B cell (primary cell): Measurements from ENCODE around the gene HGS. TPM values are rescaled to one million over a fixed set of nuclear protein-coding genes. Genes with fewer than 3 reads are reported as not detected.

Experiments
- ATAC-seq: fragments of 200-7000 bp; cut with Tn5 transposase; one replicate; pipeline ENCODE4 v1.10.0; 2021; ENCODE audit warnings: low read depth, mild to moderate bottlenecking, moderate number of reproducible peaks, moderate library complexity
- CTCF ChIA-PET: fragments of 350-600 bp; sonication (Branson Sonifier 250); formaldehyde crosslinking; loops from one replicate; lab custom pipeline; 2021; ENCODE audit warnings: antibody characterized with exemption, inconsistent platforms; lab: Charles Lee
- POLR2A ChIA-PET: fragments of 350-600 bp; sonication (Branson Sonifier 250); formaldehyde crosslinking; loops from one replicate; lab custom pipeline; 2021; ENCODE audit warnings: antibody characterized with exemption; lab: Charles Lee
- DNase-seq: peaks from one replicate; pipeline ENCODE4 v3.0.0; 2013
- H2AFZ ChIP-seq: 2 replicates; pipeline ENCODE4 v1.6.1; 2012; ENCODE audit warnings: mild to moderate bottlenecking, low read depth, low read length; ENCODE audit not compliant: insufficient read depth, poor library complexity, severe bottlenecking
- H3K27ac ChIP-seq, 2 donors: 1 replicate in 1 of 2; 2 replicates in 1 of 2; pipeline ENCODE4 v1.5.1; 2012 to 2013; ENCODE audit warnings: low read length in 2 of 2, mild to moderate bottlenecking in 2 of 2, moderate library complexity in 1 of 2
- H3K27me3 ChIP-seq, 4 experiments: fragments of 200-600 bp in 1 of 4; sonication (generic) in 1 of 4; replicated peaks in 1 of 4; 1 replicate in 2 of 4; 2 replicates in 2 of 4; pipeline versions ENCODE4 v1.6.1 to v1.7.0; 2013 to 2016; ENCODE audit warnings: low read length in 3 of 4, mild to moderate bottlenecking in 2 of 4, mixed read lengths in 1 of 4, moderate library complexity in 1 of 4; ENCODE audit not compliant: insufficient read depth in 4 of 4, control insufficient read depth in 3 of 4; ENCODE audit errors: control extremely low read depth in 1 of 4
- H3K36me3 ChIP-seq, 2 experiments: replicated peaks in 1 of 2; 1 replicate in 1 of 2; 2 replicates in 1 of 2; pipeline versions ENCODE4 v1.6.1 to v1.7.1; 2013; ENCODE audit warnings: low read length in 1 of 2; ENCODE audit not compliant: insufficient read depth in 2 of 2, control insufficient read depth in 1 of 2; ENCODE audit errors: control extremely low read depth in 1 of 2, extremely low read depth in 1 of 2
- H3K4me1 ChIP-seq, 2 donors: fragments of 200-600 bp in 1 of 2; sonication (generic) in 1 of 2; 1 replicate in 1 of 2; 2 replicates in 1 of 2; pipeline versions ENCODE4 v1.5.1 to v1.6.1; 2013 to 2017; ENCODE audit warnings: low read length in 2 of 2; ENCODE audit not compliant: control insufficient read depth in 2 of 2, insufficient read depth in 2 of 2
- H3K4me2 ChIP-seq: replicated peaks from 2 replicates; pipeline ENCODE3; 2012; ENCODE audit warnings: mild to moderate bottlenecking, low read depth, low read length; ENCODE audit not compliant: poor library complexity, severe bottlenecking
- H3K4me3 ChIP-seq, 5 experiments: fragments of 200-600 bp in 1 of 5; sonication (generic) in 1 of 5; 1 replicate in 3 of 5; 2 replicates in 2 of 5; pipeline versions ENCODE4 v1.5.1 to v1.7.0; 2011 to 2016; ENCODE audit warnings: low read length in 4 of 5, mild to moderate bottlenecking in 4 of 5, low read depth in 2 of 5, control low read depth in 1 of 5, moderate library complexity in 1 of 5; ENCODE audit not compliant: insufficient read depth in 1 of 5; ENCODE audit errors: control extremely low read depth in 1 of 5, extremely low read depth in 1 of 5
- H3K79me2 ChIP-seq: fragments of 200-600 bp; sonication (generic); one replicate; pipeline ENCODE4 v1.6.0; 2016; ENCODE audit warnings: low read length; ENCODE audit not compliant: control insufficient read depth, insufficient read depth
- H3K9ac ChIP-seq: fragments of 200-600 bp; sonication (generic); 2 replicates; pipeline ENCODE4 v1.6.1; 2017; ENCODE audit warnings: mild to moderate bottlenecking, low read length, moderate library complexity
- H3K9me3 ChIP-seq, 3 donors: one replicate each; pipeline versions ENCODE4 v1.6.1 to v1.7.1; 2013; ENCODE audit warnings: low read length in 2 of 3; ENCODE audit not compliant: control insufficient read depth in 2 of 3, insufficient read depth in 1 of 3; ENCODE audit errors: control extremely low read depth in 1 of 3
- H4K20me1 ChIP-seq: 2 replicates; pipeline ENCODE4 v1.6.0; 2012; ENCODE audit warnings: mild to moderate bottlenecking, low read length; ENCODE audit not compliant: insufficient read depth, control insufficient read depth, poor library complexity, severe bottlenecking
- H3K27ac Mint-ChIP-seq: one replicate; pipeline ENCODE4 v1.8.0; 2021; ENCODE audit warnings: mixed read lengths
- H3K27me3 Mint-ChIP-seq: one replicate; pipeline ENCODE4 v1.8.0; 2021; ENCODE audit warnings: mixed read lengths
- H3K4me1 Mint-ChIP-seq: one replicate; pipeline ENCODE4 v1.8.0; 2021; ENCODE audit warnings: mixed read lengths
- H3K4me3 Mint-ChIP-seq: one replicate; pipeline ENCODE4 v1.8.0; 2021; ENCODE audit warnings: mixed read lengths
- H3K9me3 Mint-ChIP-seq: one replicate; pipeline ENCODE4 v1.8.0; 2022; ENCODE audit warnings: mixed read lengths; ENCODE audit not compliant: insufficient read depth
- EZH2 ChIP-seq: IDR thresholded peaks from 2 replicates; pipeline ENCODE4 v1.6.1; 2012; ENCODE audit warnings: borderline replicate concordance, low read depth, mild to moderate bottlenecking, moderate library complexity, low read length; ENCODE audit not compliant: insufficient read depth, poor library complexity, severe bottlenecking
- WGBS: methylation state at CpG from one replicate; pipeline ENCODE4 v1.1.5; 2013; ENCODE audit warnings: missing lambda C conversion rate; ENCODE audit not compliant: insufficient coverage; 5-methylcytosine and 5-hydroxymethylcytosine counted together
- intact Hi-C: fragments of 100-400 bp; cut with micrococcal nuclease; formaldehyde crosslinking; loops from one replicate; pipeline ENCODE4 v1.10.0; 2022
- polyA plus RNA-seq: library from polyadenylated mRNA; depleted of rRNA; stranded (reverse); fragments of >200 nt; gene quantifications from 2 replicates; pipeline ENCODE4 v1.2.3, GENCODE V29; 2012
- total RNA-seq, 2 donors: library from RNA; stranded (reverse); fragments of 120-200 nt in 1 of 2; gene quantifications; 1 replicate in 1 of 2; 2 replicates in 1 of 2; pipeline versions ENCODE4 v1.2.3 to v1.2.4, GENCODE V29; 2013 to 2022
- TF ChIP-seq, protein P1 (sequence below): fragments of 200-600 bp; IDR thresholded peaks from one replicate; pipeline ENCODE4 v1.8.0; 2022; ENCODE audit warnings: antibody characterized with exemption, mild to moderate bottlenecking

Gene HGS
- total and polyA plus RNA-seq, 2 donors (not counting 1 experiment from before 2014, with no cell fraction given) = 184 to 220 TPM

GRCh38 chr17:81716674-81716996, 32.8 kb downstream of the HGS start:
- H3K9me3 ChIP-seq = no peaks in the 10 kb centered on the region
- H3K4me2 ChIP-seq = no peak overlapping the region
- H3K4me1 Mint-ChIP-seq = peaks cover 4% of the 10 kb centered on the region
- H3K27me3 ChIP-seq = no peaks in the 10 kb centered on the region
- no peaks in the 10 kb centered on the region for H4K20me1 ChIP-seq
- DNase-seq (no peak), ATAC-seq (no peak)
- no peak overlapping the region for H3K4me3 ChIP-seq
- no peak overlapping the region for H3K9ac ChIP-seq
- H3K27ac Mint-ChIP-seq = no peak overlapping the region
- H3K27me3 Mint-ChIP-seq = no peaks in the 10 kb centered on the region
- 92% methylated on average over 11 of the region's 12 CpGs for WGBS
- H3K4me1 ChIP-seq = peaks cover 4 to 10% of the 10 kb centered on the region in 2 donors
- H3K36me3 ChIP-seq = no peaks in the 10 kb centered on the region
- ChIA-PET CTCF (no interaction called here), POLR2A (no interaction called here)
- H3K9me3 Mint-ChIP-seq = no peaks in the 10 kb centered on the region
- TF ChIP-seq EZH2 = no peak
- TF ChIP-seq, protein P1, sequence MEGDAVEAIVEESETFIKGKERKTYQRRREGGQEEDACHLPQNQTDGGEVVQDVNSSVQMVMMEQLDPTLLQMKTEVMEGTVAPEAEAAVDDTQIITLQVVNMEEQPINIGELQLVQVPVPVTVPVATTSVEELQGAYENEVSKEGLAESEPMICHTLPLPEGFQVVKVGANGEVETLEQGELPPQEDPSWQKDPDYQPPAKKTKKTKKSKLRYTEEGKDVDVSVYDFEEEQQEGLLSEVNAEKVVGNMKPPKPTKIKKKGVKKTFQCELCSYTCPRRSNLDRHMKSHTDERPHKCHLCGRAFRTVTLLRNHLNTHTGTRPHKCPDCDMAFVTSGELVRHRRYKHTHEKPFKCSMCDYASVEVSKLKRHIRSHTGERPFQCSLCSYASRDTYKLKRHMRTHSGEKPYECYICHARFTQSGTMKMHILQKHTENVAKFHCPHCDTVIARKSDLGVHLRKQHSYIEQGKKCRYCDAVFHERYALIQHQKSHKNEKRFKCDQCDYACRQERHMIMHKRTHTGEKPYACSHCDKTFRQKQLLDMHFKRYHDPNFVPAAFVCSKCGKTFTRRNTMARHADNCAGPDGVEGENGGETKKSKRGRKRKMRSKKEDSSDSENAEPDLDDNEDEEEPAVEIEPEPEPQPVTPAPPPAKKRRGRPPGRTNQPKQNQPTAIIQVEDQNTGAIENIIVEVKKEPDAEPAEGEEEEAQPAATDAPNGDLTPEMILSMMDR = no peak
- no peak overlapping the region for H3K27ac ChIP-seq
- no peak overlapping the region for H3K4me3 Mint-ChIP-seq
- no peak overlapping the region for H2AFZ ChIP-seq
- H3K79me2 ChIP-seq = no peaks in the 10 kb centered on the region
- intact Hi-C loops = no loop called here

- no peak overlapping the region for H3K4me2 ChIP-seq
- TF ChIP-seq, protein P1 = no peak
- no peak for TF ChIP-seq EZH2
- ChIA-PET CTCF (no interaction called here), POLR2A (no interaction called here)
- no peaks in the 10 kb centered on the region for H4K20me1 ChIP-seq
- H3K27me3 Mint-ChIP-seq = no peaks in the 10 kb centered on the region
- H3K9me3 ChIP-seq = no peaks in the 10 kb centered on the region
- H3K79me2 ChIP-seq = no peaks in the 10 kb centered on the region
- peaks cover 4 to 9% of the 10 kb centered on the region in 2 donors for H3K4me1 ChIP-seq
- no peak overlapping the region for H3K4me3 Mint-ChIP-seq
- no peaks in the 10 kb centered on the region for H3K9me3 Mint-ChIP-seq
- no peak overlapping the region for H3K27ac ChIP-seq
- H3K27ac Mint-ChIP-seq = no peak overlapping the region
- WGBS = 98% methylated on average over 25 of the region's 25 CpGs
- no peak overlapping the region for H3K9ac ChIP-seq
- no peak for DNase-seq
- no peaks in the 10 kb centered on the region for H3K36me3 ChIP-seq
- no peak overlapping the region for H2AFZ ChIP-seq
- no peak overlapping the region for H3K4me3 ChIP-seq
- H3K27me3 ChIP-seq = no peaks in the 10 kb centered on the region
- peaks cover 3% of the 10 kb centered on the region for H3K4me1 Mint-ChIP-seq
- intact Hi-C loops = no loop called here
- ATAC-seq = no peak
Measured at GRCh38 chr17:81717049-81717765, 33.4 kb downstream of the HGS start.
